ENCODE measurements around the gene RANBP10.

DNA sequence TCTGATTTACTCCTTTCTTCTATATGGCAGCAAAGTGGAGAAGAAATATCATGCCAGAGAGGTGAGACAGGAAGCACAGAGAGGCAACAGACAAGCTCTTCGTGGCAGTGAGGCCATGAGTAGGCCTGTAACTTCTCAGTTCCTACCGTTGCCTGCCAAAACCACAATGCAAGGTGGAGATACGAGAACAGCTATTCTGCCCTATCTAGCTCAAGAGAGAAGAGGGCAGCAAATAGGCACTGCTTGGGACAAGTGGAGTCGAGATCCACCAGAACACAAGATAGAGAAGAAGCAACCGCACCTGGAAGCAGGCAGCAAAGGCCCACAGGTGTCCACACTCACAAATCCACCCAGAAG, 24.8 kb downstream of the RANBP10 start:
- no peak for TF ChIP-seq HDAC6 (IDR thresholded peaks at IDR 0.05; ENCODE audit: low read depth, low read length)
- no peak for TF ChIP-seq FOSL2 (CRISPR knock-in tag; IDR thresholded peaks at IDR 0.05)
- TF ChIP-seq, protein P1, sequence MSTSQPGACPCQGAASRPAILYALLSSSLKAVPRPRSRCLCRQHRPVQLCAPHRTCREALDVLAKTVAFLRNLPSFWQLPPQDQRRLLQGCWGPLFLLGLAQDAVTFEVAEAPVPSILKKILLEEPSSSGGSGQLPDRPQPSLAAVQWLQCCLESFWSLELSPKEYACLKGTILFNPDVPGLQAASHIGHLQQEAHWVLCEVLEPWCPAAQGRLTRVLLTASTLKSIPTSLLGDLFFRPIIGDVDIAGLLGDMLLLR (CRISPR knock-in tag; IDR thresholded peaks at IDR 0.05) = no peak
- TF ChIP-seq NFE2L2 (IDR thresholded peaks at IDR 0.05; ENCODE audit: low read length) = no peak
- no peak for TF ChIP-seq POLR2A (IDR thresholded peaks at IDR 0.05; ENCODE audit: insufficient read depth in 1 of 2, low read depth in 2 of 2, low read length in 2 of 2)
- TF ChIP-seq CEBPB (IDR thresholded peaks at IDR 0.05; ENCODE audit: borderline replicate concordance, low read depth, low read length) = no peak
- TF ChIP-seq, protein P2, sequence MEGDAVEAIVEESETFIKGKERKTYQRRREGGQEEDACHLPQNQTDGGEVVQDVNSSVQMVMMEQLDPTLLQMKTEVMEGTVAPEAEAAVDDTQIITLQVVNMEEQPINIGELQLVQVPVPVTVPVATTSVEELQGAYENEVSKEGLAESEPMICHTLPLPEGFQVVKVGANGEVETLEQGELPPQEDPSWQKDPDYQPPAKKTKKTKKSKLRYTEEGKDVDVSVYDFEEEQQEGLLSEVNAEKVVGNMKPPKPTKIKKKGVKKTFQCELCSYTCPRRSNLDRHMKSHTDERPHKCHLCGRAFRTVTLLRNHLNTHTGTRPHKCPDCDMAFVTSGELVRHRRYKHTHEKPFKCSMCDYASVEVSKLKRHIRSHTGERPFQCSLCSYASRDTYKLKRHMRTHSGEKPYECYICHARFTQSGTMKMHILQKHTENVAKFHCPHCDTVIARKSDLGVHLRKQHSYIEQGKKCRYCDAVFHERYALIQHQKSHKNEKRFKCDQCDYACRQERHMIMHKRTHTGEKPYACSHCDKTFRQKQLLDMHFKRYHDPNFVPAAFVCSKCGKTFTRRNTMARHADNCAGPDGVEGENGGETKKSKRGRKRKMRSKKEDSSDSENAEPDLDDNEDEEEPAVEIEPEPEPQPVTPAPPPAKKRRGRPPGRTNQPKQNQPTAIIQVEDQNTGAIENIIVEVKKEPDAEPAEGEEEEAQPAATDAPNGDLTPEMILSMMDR (CRISPR knock-in tag; IDR thresholded peaks at IDR 0.05) = no peak
- TF ChIP-seq SMAD3 (CRISPR knock-in tag; IDR thresholded peaks at IDR 0.05) = no peak
- TF ChIP-seq ZSCAN20 (CRISPR knock-in tag; IDR thresholded peaks at IDR 0.05; ENCODE audit: borderline replicate concordance) = no peak
- TF ChIP-seq ZNF12 (CRISPR knock-in tag; IDR thresholded peaks at IDR 0.05) = no peak
- TF ChIP-seq EP300 (IDR thresholded peaks at IDR 0.05; ENCODE audit: low read depth in 2 of 2, low read length in 2 of 2) = no peak
- TF ChIP-seq EP300 (CRISPR knock-in tag; IDR thresholded peaks at IDR 0.05; ENCODE audit: borderline replicate concordance) = no peak
- TF ChIP-seq DPF2 (CRISPR knock-in tag; IDR thresholded peaks at IDR 0.05; ENCODE audit: borderline replicate concordance, low read depth) = no peak

All from HepG2 (cell line).